Stomach (tissue), 4 donors: ENCODE data around the gene SNCA.

Experiments used
- POLR2A ChIP-seq, 4 donors: fragments of 450-650 bp; IDR thresholded peaks; one replicate each; pipeline ENCODE4 v1.6.1; 2016; ENCODE audit warnings: antibody characterized with exemption in 4 of 4, control low read depth in 2 of 4, mild to moderate bottlenecking in 1 of 4, moderate library complexity in 1 of 4
- POLR2AphosphoS5 ChIP-seq, 3 donors: sonication (generic); formaldehyde crosslinking; IDR thresholded peaks; one replicate each; pipeline ENCODE4 v1.6.1; 2016; ENCODE audit warnings: antibody characterized with exemption in 3 of 3
- TF ChIP-seq, protein P1 (sequence below), 7 experiments: fragments of 450-650 bp in 4 of 7; fragments of 200-600 bp in 3 of 7; sonication (generic) in 3 of 7; IDR thresholded peaks; one replicate each; pipeline ENCODE4 v1.5.1; 2016 to 2019; ENCODE audit warnings: antibody characterized with exemption in 7 of 7, control low read depth in 2 of 7, mild to moderate bottlenecking in 1 of 7

DNA sequence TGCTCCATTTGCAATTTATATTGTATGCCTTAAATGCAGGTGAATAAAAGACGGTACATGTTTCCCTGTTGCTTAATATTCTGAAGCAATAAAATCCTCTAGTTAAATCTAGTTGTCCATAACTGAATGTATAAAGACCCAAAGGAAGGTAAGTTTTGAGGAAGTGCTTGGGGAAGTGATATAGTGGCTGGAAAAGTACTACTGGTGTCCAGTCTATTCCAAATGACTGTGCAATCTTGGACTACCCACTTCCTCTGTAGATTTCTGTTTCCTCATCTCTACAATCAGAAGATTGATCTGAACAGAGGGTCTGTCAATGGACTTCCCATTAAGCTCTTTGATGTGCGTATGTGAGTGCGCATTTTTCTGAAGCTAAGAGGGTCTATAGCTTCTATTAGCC, 17.0 kb downstream of the SNCA start:
- no peak for TF ChIP-seq POLR2A (IDR thresholded peaks at IDR 0.05)
- TF ChIP-seq, protein P1, sequence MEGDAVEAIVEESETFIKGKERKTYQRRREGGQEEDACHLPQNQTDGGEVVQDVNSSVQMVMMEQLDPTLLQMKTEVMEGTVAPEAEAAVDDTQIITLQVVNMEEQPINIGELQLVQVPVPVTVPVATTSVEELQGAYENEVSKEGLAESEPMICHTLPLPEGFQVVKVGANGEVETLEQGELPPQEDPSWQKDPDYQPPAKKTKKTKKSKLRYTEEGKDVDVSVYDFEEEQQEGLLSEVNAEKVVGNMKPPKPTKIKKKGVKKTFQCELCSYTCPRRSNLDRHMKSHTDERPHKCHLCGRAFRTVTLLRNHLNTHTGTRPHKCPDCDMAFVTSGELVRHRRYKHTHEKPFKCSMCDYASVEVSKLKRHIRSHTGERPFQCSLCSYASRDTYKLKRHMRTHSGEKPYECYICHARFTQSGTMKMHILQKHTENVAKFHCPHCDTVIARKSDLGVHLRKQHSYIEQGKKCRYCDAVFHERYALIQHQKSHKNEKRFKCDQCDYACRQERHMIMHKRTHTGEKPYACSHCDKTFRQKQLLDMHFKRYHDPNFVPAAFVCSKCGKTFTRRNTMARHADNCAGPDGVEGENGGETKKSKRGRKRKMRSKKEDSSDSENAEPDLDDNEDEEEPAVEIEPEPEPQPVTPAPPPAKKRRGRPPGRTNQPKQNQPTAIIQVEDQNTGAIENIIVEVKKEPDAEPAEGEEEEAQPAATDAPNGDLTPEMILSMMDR (IDR thresholded peaks at IDR 0.05), result no peak
- TF ChIP-seq POLR2AphosphoS5 (IDR thresholded peaks at IDR 0.05), result no peak
